Lower leg skin (tissue), 3 donors: Measurements from ENCODE around the gene RXRA.

Experiments used
- CTCF ChIP-seq, 3 donors: fragments of 450-650 bp; IDR thresholded peaks; one replicate each; pipeline ENCODE4 v1.5.1; 2016; ENCODE audit warnings: antibody characterized with exemption in 3 of 3, mild to moderate bottlenecking in 3 of 3, moderate library complexity in 2 of 3
- POLR2A ChIP-seq, 2 donors: fragments of 450-650 bp; IDR thresholded peaks; one replicate each; pipeline ENCODE4 v1.6.1; 2016 to 2017; ENCODE audit warnings: antibody characterized with exemption in 2 of 2, mild to moderate bottlenecking in 1 of 2, moderate library complexity in 1 of 2

GRCh38 chr9:134336228-134336627, 10.0 kb downstream of the RXRA start:
- TF ChIP-seq CTCF (IDR thresholded peaks at IDR 0.05), result no peak
- TF ChIP-seq POLR2A (IDR thresholded peaks at IDR 0.05), result no peak
